CD14-positive monocyte (primary cell): ENCODE data around the gene HADH. TPM values are rescaled to one million over a fixed set of nuclear protein-coding genes. Genes with fewer than 3 reads are reported as not detected.

Experiments
- DNase-seq, 3 donors: peaks; one replicate each; pipeline ENCODE4 v3.0.0-alpha.2; 2011 to 2022
- H2AFZ ChIP-seq: 2 replicates; pipeline ENCODE4 v1.6.0; 2012; ENCODE audit warnings: mild to moderate bottlenecking, low read depth, low read length, inconsistent platforms; ENCODE audit not compliant: insufficient read depth, poor library complexity, severe bottlenecking
- H3K27ac ChIP-seq, 2 donors: 1 replicate in 1 of 2; 2 replicates in 1 of 2; pipeline ENCODE4 v1.5.1; 2012 to 2013; ENCODE audit warnings: low read length in 2 of 2, control low read depth in 1 of 2, inconsistent platforms in 1 of 2, low read depth in 1 of 2, mild to moderate bottlenecking in 1 of 2
- H3K27me3 ChIP-seq, 2 donors: one replicate each; pipeline versions ENCODE4 v1.6.0 to v1.6.1; 2011 to 2013; ENCODE audit warnings: low read length in 2 of 2; ENCODE audit not compliant: control insufficient read depth in 2 of 2, insufficient read depth in 2 of 2
- H3K36me3 ChIP-seq, 2 donors: replicated peaks in 1 of 2; 1 replicate in 1 of 2; 2 replicates in 1 of 2; pipeline versions ENCODE4 v1.5.1 to v1.6.1; 2012 to 2013; ENCODE audit warnings: low read length in 2 of 2, control low read depth in 1 of 2, inconsistent platforms in 1 of 2, mild to moderate bottlenecking in 1 of 2; ENCODE audit not compliant: insufficient read depth in 2 of 2, control insufficient read depth in 1 of 2
- H3K4me1 ChIP-seq, 2 donors: 1 replicate in 1 of 2; 2 replicates in 1 of 2; pipeline versions ENCODE4 v1.5.1 to v1.6.1; 2012 to 2013; ENCODE audit warnings: low read length in 2 of 2, control low read depth in 1 of 2, inconsistent platforms in 1 of 2, mild to moderate bottlenecking in 1 of 2, moderate library complexity in 1 of 2; ENCODE audit not compliant: insufficient read depth in 2 of 2, control insufficient read depth in 1 of 2
- H3K4me2 ChIP-seq: replicated peaks from 2 replicates; pipeline ENCODE3; 2012; ENCODE audit warnings: low read length, moderate library complexity, mild to moderate bottlenecking; ENCODE audit not compliant: poor library complexity, severe bottlenecking; ENCODE audit errors: extremely low read depth
- H3K4me3 ChIP-seq, 3 experiments: fragments of 200-600 bp in 1 of 3; sonication (generic) in 1 of 3; replicated peaks in 1 of 3; 1 replicate in 2 of 3; 2 replicates in 1 of 3; pipeline ENCODE4 v1.5.1; 2011 to 2013; ENCODE audit warnings: low read length in 3 of 3, mild to moderate bottlenecking in 3 of 3, control low read depth in 2 of 3, low read depth in 2 of 3, inconsistent platforms in 1 of 3, moderate library complexity in 1 of 3
- H3K79me2 ChIP-seq: 2 replicates; pipeline ENCODE4 v1.6.0; 2012; ENCODE audit warnings: mild to moderate bottlenecking, control low read depth, inconsistent platforms, low read length, moderate library complexity; ENCODE audit not compliant: insufficient read depth
- H3K9ac ChIP-seq: 2 replicates; pipeline ENCODE4 v1.6.0; 2017; ENCODE audit warnings: low read length, mild to moderate bottlenecking; ENCODE audit not compliant: insufficient read depth, poor library complexity, severe bottlenecking
- H3K9me3 ChIP-seq, 2 donors: replicated peaks in 1 of 2; 1 replicate in 1 of 2; 2 replicates in 1 of 2; pipeline versions ENCODE4 v1.5.1 to v1.6.1; 2012 to 2013; ENCODE audit warnings: low read length in 2 of 2, control low read depth in 1 of 2; ENCODE audit not compliant: control insufficient read depth in 1 of 2, insufficient read depth in 1 of 2
- H4K20me1 ChIP-seq: 2 replicates; pipeline ENCODE4 v1.6.0; 2012; ENCODE audit warnings: mild to moderate bottlenecking, low read length, control low read depth, moderate library complexity; ENCODE audit not compliant: insufficient read depth
- H3K27ac Mint-ChIP-seq, 7 donors: one replicate each; pipeline ENCODE4 v1.8.0; 2020; ENCODE audit warnings: mild to moderate bottlenecking in 7 of 7, mixed read lengths in 7 of 7, moderate library complexity in 6 of 7, inconsistent platforms in 2 of 7
- H3K27me3 Mint-ChIP-seq, 3 donors: one replicate each; pipeline ENCODE4 v1.8.0; 2021 to 2022; ENCODE audit warnings: low read depth in 3 of 3, mild to moderate bottlenecking in 3 of 3, mixed read lengths in 3 of 3, moderate library complexity in 3 of 3, inconsistent platforms in 1 of 3
- H3K36me3 Mint-ChIP-seq, 2 donors: one replicate each; pipeline ENCODE4 v1.8.0; 2020; ENCODE audit warnings: mixed read lengths in 2 of 2, inconsistent platforms in 1 of 2, mild to moderate bottlenecking in 1 of 2
- H3K4me1 Mint-ChIP-seq: one replicate; pipeline ENCODE4 v1.8.0; 2020; ENCODE audit warnings: mild to moderate bottlenecking, mixed read lengths
- H3K4me3 Mint-ChIP-seq, 2 donors: one replicate each; pipeline ENCODE4 v1.8.0; 2020; ENCODE audit warnings: mild to moderate bottlenecking in 2 of 2, mixed read lengths in 2 of 2, moderate library complexity in 1 of 2
- H3K9me3 Mint-ChIP-seq, 7 donors: one replicate each; pipeline ENCODE4 v1.8.0; 2020 to 2022; ENCODE audit warnings: mixed read lengths in 7 of 7, mild to moderate bottlenecking in 6 of 7, moderate library complexity in 6 of 7, inconsistent platforms in 2 of 7
- WGBS: methylation state at CpG from one replicate; pipeline ENCODE4 v1.1.5; 2013; ENCODE audit warnings: missing lambda C conversion rate; ENCODE audit not compliant: insufficient coverage; 5-methylcytosine and 5-hydroxymethylcytosine counted together
- intact Hi-C, 2 donors: fragments of 100-400 bp; cut with micrococcal nuclease; formaldehyde crosslinking; loops; one replicate each; pipeline versions ENCODE4 v1.15.0 to v1.15.1; 2023
- polyA plus RNA-seq, 3 donors: library from polyadenylated mRNA; depleted of rRNA in 1 of 3; unstranded in 2 of 3; stranded (reverse) in 1 of 3; fragments of 300-500 nt in 2 of 3; fragments of >200 nt in 1 of 3; fragmentation: Illumina TruSeq in 2 of 3; gene quantifications; 1 replicate in 2 of 3; 2 replicates in 1 of 3; pipeline ENCODE4 v1.2.3, GENCODE V29; 2012 to 2021
- TF ChIP-seq, protein P1 (sequence below): fragments of 200-600 bp; IDR thresholded peaks from one replicate; pipeline ENCODE4 v1.8.0; 2022; ENCODE audit warnings: antibody characterized with exemption, mild to moderate bottlenecking

The HADH gene
- polyA plus RNA-seq, 3 donors: 8.4 to 19.4 (median 19.4) TPM

DNA sequence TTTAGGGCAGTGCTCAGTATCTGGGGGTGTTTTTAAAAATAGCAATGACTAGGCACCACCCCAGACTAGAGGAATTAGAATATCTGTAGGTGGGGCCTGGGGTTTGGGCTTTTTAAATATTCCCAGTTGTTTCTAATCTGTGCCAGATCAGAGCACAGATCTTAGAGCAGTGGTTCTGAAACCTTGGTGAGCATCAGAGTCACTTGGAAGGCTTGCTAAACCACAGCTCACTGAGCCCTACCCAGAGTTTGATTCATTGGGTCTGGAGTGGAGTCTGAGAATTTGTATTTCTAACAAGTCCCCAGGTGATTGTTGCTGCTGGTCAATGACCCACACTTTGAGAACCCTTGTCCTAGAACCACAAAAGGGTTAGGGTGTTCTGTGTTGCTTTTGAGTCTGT, 16.7 kb downstream of the HADH start:
- no peak for DNase-seq
- intact Hi-C loops: no loop called here
- Histone ChIP-seq H2AFZ (no peak overlapping the region), H3K36me3 (peaks cover 3 to 6% of the 10 kb centered on the region in 2 donors), H3K4me1 (no peaks in the 10 kb centered on the region), H3K27me3 (no peaks in the 10 kb centered on the region), H3K79me2 (no peaks in the 10 kb centered on the region), H3K27ac (no peak overlapping the region), H4K20me1 (no peaks in the 10 kb centered on the region), H3K4me2 (no peak overlapping the region), H3K4me3 (no peak overlapping the region), H3K9me3 (no peaks in the 10 kb centered on the region), H3K9ac (no peak overlapping the region)
- no peak overlapping the region for H3K4me3 Mint-ChIP-seq
- H3K36me3 Mint-ChIP-seq: peaks cover 7 to 18% of the 10 kb centered on the region in 2 donors
- peaks cover 2% of the 10 kb centered on the region for H3K4me1 Mint-ChIP-seq
- no peaks in the 10 kb centered on the region for H3K9me3 Mint-ChIP-seq
- TF ChIP-seq, protein P1, sequence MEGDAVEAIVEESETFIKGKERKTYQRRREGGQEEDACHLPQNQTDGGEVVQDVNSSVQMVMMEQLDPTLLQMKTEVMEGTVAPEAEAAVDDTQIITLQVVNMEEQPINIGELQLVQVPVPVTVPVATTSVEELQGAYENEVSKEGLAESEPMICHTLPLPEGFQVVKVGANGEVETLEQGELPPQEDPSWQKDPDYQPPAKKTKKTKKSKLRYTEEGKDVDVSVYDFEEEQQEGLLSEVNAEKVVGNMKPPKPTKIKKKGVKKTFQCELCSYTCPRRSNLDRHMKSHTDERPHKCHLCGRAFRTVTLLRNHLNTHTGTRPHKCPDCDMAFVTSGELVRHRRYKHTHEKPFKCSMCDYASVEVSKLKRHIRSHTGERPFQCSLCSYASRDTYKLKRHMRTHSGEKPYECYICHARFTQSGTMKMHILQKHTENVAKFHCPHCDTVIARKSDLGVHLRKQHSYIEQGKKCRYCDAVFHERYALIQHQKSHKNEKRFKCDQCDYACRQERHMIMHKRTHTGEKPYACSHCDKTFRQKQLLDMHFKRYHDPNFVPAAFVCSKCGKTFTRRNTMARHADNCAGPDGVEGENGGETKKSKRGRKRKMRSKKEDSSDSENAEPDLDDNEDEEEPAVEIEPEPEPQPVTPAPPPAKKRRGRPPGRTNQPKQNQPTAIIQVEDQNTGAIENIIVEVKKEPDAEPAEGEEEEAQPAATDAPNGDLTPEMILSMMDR: no peak
- no peaks in the 10 kb centered on the region for H3K27me3 Mint-ChIP-seq
- no peak overlapping the region for H3K27ac Mint-ChIP-seq

DNA sequence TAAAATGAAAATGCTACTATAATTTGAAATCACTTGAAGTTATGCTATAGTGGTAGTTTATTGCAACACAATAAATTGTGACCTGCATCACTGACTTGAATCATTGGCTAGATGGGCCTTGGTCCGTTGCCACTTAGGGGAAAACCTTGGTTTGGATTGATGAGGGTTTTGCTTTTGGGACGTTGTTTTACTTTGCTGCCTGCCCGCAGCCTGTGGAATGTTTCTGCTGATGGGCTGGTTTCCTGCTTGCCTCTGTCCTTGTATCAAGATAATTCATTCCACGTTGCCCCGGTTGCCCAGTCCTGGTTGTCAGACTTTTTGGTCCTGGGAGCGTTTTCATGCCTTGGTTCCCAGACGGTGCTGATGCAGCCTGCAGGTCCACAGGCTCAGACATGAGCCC, 18.3 kb downstream of the HADH start:
- no peak overlapping the region for H3K4me3 ChIP-seq
- no peaks in the 10 kb centered on the region for H3K27me3 ChIP-seq
- H3K9ac ChIP-seq: no peak overlapping the region
- WGBS: 99% methylated on average over 7 of the region's 7 CpGs
- H3K27ac Mint-ChIP-seq: no peak overlapping the region
- peaks cover 5 to 10% of the 10 kb centered on the region in 2 donors for H3K36me3 ChIP-seq
- H3K27me3 Mint-ChIP-seq: no peaks in the 10 kb centered on the region
- peaks cover 15 to 33% of the 10 kb centered on the region in 2 donors for H3K36me3 Mint-ChIP-seq
- intact Hi-C loops: no loop called here
- H3K79me2 ChIP-seq: no peaks in the 10 kb centered on the region
- no peak for DNase-seq
- H3K9me3 ChIP-seq: no peaks in the 10 kb centered on the region
- H3K4me3 Mint-ChIP-seq: no peak overlapping the region
- peaks cover 2% of the 10 kb centered on the region for H3K4me1 Mint-ChIP-seq
- H2AFZ ChIP-seq: no peak overlapping the region
- H3K9me3 Mint-ChIP-seq: no peaks in the 10 kb centered on the region
- no peaks in the 10 kb centered on the region for H4K20me1 ChIP-seq
- no peaks in the 10 kb centered on the region for H3K4me1 ChIP-seq
- H3K4me2 ChIP-seq: no peak overlapping the region
- H3K27ac ChIP-seq: no peak overlapping the region
- TF ChIP-seq, protein P1: no peak
